Measurements from ENCODE around the gene PCSK4.
"Not testable (repeated sequence)": the region's sequence is repeated elsewhere in the genome, so short reads cannot be mapped to it uniquely, and the experiment has no call there.

The PCSK4 gene

DNA sequence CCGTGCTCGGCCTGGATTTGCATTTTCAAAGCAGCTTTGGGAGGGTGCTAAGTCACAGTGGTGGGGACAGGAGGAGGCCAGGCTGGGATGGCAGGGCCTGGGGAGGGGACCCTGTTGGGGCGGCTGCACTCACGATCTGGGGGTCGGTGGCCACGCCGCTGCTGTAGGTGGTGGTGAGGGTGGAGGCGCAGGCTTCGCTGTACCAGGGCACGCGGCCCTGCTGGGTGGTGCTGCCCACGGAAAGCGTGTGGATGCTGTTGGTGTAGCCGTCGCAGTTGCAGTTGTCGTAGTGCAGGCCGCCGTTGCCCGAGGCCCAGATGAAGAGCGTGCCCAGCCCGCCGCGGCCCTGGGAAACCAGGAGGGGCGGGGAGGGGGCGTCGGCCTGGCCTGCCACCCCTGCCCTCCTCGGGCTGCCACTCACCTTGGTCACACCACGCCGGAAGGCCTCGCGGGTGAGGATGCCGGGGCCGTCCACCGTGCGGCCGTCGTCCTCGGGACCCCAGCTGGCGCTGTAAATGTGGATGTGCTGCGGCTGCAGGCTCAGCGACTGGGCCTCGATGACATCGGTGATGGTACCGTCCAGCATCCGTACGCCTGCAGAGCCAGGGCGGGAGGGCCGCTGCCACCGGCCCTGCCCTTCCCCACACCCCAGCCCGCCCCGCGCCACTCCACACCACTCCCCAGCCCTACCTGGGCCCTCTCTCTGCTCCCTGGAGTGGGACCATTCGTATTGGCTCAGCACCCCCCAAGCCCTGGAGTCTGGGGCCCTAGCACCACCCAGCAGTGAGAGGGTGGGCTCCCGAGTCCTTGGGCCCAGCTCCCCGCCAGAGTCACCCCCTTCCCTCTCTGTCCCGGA lies 3.2 kb downstream of the PCSK4 start:
- DNase-seq = no peak

DNA sequence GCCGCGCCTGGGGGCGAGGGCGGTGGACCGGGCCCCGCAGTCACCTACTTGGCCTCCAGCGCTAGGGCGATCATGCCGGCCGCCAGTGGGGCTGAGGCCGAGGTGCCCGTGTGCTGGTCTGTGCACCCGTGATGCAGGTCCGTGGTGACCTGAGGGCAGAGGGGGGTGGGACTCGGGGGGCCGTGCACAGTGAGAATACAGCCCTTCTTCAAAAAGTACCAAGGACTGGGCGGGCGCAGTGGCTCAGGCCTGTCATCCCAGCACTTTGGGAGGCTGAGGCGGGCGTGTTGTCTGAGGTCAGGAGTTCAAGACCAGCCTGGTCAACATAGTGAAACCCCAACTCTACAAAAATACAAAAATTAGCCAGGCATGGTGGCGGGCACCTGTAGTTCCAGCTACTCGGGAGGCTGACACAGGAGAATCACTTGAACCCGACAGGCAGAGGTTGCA lies 6.1 kb downstream of the PCSK4 start:
- DNase-seq = no peak

DNA sequence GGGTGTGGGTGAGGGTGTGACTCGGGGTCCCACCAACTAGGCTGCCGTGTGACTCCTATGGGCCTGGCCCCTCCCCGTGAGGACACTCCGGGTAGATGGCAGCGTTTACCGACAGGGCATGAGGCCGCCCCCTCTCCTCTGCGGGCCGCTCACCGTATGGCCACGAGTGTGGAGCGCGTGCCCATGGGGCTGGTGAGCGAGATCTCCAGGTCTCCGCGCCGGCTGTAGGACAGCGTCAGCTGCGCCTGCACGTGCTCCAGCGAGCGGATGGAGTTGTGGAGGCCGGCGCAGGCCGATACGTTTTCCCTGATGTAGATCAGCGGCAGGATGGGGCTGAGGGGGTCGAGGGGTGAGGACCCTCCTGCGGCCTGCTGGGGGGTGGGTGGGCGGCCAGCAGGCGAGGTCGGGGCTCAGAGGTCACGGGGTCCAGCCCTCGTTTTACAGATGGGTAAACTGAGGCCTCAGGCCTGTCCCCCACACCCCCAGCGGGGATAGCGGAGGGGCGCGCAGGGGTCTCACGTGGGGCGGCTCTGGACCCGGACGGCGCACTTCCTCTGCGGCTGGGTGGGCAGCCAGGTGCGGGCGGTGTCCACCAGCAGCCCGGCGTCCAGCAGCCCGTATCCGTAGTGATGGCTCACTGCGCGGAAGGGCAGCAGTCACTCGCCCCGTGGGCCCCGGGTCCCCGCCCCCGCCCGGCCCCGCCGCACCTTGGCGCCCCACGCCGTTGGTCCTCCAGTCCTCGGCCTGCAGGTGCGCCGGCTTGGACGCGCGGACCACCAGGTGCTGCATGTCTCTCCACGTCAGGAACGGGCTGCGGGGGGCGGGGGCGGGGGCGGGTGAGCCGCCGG lies 6.8 kb downstream of the PCSK4 start:
- no peak for DNase-seq

DNA sequence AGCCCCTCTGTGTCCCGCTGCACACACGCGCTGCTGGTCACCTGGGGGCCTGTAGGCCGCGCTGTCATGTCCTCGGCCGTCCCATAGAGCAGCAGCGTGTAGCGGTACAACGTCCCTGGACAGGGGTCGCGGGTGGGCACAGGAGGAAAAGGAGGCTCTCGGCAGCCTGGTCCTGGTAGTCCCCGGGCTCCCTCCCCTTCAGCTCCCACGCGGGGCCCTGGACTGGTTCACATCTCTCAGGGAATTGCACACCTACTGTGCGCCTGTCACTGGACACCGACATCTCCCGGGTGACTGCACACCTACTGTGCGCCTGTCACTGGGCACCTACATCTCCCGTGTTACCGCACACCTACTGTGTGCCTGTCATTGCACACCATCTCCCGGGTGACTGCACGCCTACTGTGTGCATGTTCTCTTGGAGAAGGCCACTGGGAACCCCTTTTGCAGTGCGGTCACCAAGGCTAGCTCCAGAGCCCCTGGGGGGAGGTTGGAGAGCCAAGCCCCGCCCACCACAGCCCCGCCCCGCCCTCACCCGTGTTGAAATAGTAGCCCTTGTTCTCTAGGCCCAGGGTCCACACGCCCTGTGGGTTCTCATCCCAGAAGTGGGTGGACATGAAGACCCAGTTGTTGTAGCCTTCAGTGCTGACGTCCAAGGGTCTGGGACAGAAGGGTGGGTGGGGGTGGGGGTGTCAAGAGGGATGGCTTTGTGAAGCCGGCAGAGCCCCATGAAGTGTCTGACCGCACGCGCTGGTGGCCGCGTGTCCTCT lies 7.6 kb downstream of the PCSK4 start:
- DNase-seq = no peak

DNA sequence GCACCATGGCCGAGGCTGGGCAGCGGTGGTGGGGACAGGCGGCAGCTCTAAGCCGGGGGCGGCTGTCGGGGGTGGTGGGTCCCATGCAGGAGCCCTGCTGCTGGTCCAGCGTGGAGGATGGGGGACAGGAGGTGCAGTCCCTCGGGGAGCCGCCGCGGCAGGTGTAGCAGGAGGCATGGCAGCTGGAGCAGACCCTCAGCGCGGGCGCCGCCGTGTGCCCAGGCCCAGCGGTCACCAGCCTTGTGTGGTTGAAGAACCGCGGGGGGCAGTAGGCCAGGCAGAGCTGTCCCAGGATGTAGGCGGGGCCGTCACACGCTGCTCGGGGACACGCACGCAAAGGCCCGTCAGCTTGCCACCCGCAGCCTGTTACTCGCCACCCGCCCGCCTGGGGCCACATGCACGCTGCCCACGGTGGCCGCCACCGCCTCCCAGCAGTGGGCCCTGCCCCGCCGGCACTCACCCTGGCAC lies 8.2 kb downstream of the PCSK4 start:
- no peak for DNase-seq

DNA sequence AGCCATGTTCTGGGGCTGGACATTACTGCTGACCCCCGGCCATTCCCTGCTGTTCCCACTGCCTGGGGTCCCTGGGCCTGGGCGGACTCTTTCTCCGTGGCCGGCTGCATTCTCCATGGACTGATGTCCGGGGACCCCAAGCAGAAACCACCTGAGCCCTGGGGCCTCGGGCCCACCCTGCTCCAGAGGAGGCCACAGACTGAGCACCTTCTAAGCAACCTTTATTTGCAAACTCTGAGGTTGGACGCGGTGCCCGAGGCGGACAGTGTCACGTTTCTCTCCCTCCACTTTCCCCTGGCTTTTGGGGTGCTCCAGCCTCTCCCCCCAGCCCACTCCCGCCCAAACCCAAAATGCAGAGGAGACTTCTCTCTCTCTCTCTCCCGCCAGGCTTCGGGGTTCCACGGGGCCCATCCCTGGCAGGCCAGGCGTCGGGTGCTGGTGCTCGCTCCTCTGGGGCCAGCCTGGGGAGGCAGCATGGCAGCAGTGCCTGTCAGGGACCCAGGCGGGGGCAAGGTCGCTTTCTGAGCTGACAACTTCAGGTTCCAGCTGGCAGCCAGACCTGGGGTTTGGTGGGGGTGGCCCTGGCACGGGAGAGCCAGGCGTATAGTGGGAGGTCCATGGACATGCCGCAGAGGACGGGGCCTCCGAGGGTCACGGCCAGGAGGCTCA lies 8.8 kb downstream of the PCSK4 start:
- DNase-seq = no peak

DNA sequence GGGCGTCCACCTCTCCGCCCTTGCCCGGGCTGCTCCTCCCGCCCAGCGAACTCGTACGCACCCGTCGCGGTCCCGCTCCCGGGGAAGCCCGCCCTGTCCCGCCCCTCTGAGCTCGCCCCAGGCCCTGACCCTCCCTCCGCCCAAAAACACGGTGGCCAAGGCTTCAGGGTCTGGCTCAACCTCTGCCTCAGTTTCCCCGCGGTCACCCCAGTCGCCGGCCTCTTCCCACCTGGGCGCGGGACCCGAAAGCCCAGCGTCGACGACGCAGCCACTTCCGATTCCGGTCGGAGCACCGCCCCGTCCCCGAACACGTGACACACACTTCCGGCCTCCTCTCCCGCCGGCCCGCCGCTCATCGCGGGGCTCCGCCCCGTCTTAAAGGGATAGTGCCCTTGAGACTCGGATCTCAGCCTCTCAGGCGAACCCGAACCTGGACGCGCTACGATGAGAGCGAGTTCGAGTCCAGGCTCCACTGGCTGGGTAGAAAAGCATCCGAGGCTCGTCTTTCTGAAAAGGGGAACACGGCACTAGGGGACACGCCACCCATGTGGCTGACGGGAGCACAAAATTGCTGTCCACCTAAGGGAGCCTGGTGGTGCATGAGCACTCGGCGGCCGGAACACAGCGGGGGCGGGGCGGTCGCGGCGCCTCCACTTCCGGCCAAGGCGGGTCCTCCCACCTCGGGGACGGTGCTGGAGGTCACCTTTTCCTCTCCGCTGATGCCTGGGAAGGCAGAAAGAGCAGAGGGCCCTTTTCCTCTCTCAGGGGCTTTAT lies 11.0 kb downstream of the PCSK4 start, which contains the start of gene C19orf25:
Gene C19orf25, minus strand, starts transcription at position 282 of the 774 bp plus-strand sequence. CDS start 312 bp downstream, outside the sequence.
- peak; percentile 65 for DNase-seq

DNA sequence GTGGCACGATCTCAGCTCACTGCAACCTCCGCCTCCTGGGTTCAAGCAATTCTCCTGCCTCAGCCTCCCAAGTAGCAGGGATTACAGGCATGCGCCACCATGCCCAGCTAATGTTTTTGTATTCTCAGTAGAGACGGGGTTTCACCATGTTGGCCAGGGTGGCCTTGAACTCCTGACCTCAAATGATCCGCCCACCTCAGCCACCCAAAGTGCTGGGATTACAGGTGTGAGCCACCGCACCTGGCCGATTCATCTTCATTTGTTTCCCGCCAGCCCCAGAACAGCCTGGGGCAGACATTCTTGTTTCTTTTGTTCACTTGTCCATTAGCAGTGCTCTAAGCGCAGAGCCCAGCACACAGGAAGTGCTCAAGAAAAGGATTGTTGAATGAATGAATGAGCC lies 13.1 kb downstream of the PCSK4 start:
- not testable (repeated sequence) for DNase-seq

DNA sequence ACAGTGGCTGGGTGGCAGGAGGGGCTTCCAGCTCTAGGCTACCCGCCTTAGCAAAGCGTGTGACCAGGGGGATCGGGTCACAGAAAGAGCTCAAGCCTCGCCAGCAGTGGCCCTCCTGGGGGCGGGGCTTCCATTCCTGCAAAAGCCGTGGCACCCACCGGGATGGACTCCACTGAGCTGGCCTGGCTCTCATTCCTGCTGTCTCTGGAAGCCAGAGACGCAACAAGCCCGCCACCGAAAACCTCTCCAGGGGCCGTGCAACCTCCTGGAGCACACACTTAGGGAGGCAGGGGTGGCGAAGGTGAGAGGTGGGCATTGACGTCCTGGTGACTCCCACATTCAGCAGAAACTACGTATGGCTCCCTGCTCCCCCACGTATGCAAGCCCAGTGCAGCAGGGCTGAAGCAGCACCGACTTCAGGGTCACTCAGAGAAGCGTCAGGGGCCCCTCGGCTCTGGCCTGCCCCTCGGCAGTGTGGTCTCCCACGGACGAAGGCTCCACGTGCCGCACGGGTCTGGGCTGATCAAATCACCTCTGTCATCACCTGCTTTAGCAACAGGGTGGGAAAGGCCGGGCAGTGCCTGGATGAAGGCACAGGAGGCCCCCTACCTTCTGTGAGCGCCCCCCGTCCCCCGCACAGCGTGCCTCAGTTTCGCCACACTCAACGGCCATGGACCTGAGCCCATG lies 14.3 kb downstream of the PCSK4 start:
- DNase-seq = no peak

DNA sequence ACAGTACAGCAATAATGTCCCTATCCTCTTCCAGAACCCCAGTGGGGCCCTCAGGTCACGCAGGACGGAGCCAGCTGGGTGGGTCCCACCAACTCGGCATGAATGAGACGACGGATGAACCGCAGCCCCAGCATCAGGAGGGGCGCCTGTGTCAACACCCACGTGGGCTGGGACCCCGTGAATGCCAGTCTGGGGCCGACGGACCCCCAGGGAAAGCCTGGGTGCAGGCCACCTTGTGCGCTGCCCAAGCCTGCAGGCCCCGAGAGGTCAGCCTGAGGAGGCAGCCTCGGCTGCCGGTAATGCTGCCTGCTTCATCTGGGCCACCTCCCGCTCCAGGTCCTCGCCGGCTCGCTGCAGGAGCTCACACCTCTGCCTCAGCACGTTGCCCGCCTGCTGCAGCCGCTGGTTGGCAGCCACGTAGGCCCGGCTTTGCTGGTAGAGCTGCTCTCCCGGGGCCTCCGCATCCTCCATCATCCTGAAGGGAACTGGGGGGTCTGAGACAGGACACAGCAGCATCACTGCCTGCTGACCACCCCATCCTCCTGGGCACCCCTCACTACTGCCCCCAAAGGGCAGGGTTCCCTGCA lies 15.3 kb downstream of the PCSK4 start:
- DNase-seq = no peak

DNA sequence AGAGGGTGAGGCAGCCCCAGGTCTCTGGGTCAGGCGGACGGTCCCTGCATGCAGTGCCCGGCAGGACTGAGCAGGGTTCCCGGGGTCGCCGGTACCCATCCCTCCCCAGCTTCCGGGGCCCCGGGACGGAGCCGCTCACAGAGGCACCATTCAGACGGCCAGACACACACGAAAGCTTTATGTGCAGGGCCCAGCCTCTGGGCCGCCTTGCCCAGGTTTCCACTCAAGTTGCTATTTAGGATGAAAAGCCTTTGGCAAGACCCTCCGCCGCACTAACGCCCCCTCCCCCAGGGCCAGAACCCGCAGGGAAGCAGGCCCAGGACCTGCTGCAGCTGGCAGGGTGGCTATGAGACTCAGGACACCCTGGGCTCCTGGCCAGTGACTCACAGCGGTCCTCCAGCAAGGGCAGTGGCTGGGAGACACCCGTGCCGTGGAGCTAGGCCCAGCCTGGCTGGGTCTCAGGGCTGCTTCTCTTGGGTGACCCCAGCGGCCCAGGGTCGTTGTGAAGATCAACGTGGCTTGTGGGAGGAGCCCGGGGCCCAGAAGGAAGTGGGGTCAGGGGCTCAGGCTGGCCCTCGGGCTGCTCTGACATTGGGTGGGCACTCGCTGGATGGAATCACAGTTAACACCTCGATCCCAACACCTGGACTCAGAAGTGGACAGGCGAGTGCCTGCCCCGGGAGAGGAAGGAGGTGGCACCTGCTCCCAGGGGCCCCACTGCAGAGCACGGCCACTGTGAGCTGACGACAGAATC lies 16.0 kb downstream of the PCSK4 start:
- DNase-seq = no peak

DNA sequence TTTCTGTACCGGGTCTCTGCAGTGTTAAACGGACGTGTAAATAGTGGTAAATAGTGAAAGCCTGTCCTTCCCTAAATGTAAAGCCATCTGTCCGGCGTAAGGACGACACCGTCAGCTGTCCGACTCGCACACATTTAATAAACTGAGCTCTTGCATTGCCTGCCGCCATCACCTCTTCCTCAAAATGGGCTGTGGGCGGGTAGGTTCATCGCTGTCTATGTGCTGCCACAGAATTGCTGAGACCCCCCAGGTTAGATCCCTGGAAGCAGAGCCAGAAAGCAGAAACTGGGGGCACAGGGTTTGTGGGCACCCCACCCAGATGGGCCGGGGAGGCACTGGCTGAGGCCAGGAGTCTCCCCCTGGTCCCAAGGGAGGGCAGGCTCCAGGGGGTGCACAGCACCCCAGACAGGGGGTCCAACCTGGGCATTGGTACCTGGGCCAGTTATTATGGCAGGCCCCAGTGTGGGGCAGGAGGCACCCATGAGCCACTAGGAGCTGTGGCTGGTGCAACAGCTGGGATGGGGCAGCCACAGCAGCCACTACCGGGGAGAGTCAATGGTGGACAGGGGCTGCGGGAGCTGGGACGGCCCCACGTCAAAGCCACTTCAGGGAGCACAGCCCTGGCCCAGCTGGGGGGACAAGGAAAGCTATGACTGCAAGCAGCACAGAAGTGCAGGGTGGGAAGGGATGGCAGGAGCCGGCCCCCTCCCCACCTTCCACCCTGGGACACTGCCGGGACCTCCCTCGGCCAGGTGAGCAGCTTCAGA lies 16.9 kb downstream of the PCSK4 start:
- no peak for DNase-seq

DNA sequence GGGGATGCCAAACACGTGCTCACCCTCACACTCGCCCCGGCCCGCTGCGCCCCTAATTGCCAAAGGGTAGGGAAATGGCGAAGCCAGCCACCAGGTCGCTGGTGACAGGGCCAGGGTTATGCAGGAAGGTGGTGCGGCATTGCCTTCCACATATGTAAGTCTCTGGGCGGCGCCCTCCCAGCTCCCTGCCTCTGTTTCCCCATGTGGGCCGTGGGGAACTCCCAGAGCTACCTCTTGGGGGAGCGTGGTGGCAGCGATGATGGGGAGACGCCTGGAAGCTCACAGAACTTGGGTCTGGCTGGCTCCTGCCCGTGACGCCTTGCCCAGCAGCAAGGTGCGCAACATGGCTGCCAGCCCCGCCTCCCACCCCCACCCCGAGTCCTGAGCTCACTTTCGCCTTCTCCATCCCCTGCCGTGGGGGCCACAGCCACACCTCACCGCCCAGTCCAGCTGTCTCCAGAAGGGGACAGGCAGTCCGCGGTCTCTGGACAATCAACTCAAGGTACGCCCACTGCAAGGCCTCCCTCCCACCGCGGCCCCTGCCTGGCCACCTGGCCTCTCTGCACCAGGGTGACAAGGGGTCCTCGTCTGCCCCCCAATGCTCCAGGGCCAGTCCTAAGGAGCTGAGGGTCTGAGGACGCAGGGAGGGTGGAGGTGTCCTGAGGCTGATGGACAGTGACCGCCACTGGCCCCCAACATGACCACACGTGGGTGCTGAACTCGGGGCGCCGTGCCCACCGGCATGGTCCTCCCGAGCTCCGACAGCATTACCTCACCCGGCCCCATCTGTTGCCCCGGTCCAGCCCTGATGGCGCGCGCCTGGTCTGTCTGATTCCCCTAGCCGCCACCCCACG lies 17.7 kb downstream of the PCSK4 start:
- no peak for DNase-seq

DNA sequence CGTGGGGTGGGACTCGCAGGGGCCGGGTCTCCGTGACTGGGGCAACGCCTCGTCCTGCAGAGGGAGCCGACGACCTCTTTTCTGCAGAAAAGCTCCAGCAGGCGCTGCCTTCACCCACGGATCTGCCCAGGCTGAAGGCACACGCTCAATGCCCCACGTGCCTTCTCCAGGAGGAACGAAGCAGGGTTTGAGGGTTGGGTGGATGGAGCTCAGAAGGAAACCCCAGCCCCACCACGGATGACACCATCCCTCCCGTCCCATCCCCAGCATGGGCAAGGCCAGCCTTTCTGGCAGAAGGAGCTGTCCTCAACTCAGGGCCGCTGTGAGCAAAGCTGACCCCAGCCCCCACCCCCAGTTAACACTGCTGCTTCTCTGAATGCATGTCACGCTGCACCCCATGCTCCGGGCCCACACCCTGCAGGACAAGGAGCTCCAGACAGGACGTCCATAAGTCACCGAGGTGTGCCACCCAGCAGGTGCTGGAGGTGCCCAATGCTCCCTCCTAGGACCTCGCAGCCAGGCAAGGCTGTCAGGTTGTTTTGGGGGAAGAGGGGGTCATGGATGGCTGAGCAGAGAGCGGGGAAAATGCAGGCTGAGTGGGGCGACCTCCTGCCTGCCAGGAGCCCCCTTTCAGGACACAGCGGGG lies 18.5 kb downstream of the PCSK4 start:
- DNase-seq = no peak

DNA sequence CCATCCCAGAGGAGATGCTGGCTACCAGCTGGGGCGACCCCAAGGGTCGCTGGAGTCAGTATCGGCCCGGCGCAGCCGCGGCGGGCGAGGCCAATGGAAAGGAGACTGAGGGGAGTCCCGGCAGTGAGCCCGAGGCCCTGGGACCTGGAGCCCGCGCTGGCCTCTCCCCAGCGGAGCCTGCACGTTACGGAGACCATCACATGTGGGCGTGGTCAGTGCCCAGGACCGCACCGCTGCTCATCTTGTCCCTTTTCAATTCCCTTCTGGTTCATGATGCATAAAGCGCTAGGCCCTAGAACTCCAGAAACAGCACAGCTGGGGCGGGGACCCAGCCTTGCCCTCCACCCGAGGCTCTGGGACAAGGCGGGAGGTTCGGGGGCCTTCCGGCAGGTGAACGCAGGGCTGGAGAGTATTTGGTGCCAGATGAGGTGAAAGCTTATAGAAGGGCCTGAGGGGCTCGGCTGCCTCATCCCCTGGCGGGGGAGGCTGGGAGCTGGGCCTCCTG lies 19.1 kb downstream of the PCSK4 start:
- no peak for DNase-seq

DNA sequence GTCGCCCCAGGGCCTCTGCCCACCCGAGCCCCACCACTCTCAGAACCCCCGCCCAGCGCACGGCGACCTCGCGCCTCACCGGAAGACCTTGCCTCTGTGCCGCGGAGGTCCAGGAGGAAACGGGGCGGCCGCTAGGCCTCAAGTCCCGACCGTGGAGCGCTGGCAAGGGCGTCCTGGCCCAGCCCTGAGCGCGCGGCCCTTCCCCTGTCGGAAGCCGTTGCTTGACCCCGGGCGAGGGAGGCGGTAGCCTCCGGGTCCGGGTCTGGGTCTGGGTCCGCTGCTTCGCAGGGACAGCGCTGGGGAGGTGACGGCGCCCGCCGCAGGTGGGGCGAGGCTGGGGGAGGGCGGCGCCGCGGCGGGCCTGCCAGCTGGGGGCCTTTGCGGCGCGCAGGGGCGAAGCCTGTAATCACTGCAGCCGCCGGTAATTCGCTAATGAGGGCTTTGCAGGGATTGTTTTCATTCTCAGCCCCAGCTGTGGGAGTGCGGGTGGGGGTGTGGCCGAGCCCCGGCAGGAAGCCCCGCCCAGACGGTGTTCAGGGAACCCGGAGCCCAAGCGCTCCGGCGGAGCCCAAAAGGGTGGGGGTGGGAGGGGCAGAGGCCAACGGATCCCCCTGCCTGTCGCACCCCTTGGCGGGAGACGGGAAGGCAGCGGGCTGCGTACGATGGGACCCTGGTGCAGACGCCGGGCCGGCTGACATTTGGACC lies 19.7 kb downstream of the PCSK4 start:
- peak; percentile 37 for DNase-seq

DNA sequence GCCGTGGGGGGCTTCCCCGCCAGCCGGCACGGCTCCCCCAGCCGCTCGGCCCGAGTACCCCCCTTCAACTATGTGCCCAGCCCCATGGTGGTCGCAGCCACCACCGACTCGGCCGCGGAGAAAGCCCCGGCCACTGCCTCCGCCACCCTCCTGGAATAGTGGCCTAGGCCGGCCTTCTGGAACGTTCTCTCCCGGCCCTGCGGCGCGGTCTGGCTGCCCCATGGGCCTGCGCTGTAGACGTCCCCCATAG lies 20.2 kb downstream of the PCSK4 start:
- DNase-seq = no peak

Measured in NCI-H524 treated with DMSO at 0.1 percent for 48 hours (cell line).